Central memory CD8-positive, alpha-beta T cell (primary cell): Measurements from ENCODE around the gene HARS1.
A peak's percentile ranks its signal among the peaks of the same experiment; 100 is the strongest.
"Not testable (repeated sequence)": the region's sequence is repeated elsewhere in the genome, so short reads cannot be mapped to it uniquely, and the experiment has no call there.

Experiments
- ATAC-seq: fragments of 150-1000 bp; cut with Tn5 transposase; replicated peaks from 2 replicates; pipeline ENCODE4 v1.10.0; 2022; ENCODE audit warnings: mild to moderate bottlenecking, moderate FRiP score, moderate number of reproducible peaks; ENCODE audit not compliant: poor library complexity, severe bottlenecking; ENCODE audit errors: extremely low read depth
- DNase-seq, 2 donors: peaks; one replicate each; pipeline ENCODE4 v3.0.0; 2021; ENCODE audit warnings: low spot score in 2 of 2
- H3K27ac Mint-ChIP-seq: one replicate; pipeline ENCODE4 v1.8.0; 2022; ENCODE audit warnings: low read depth, mild to moderate bottlenecking, moderate library complexity, mixed read lengths
- H3K27me3 Mint-ChIP-seq: one replicate; pipeline ENCODE4 v1.8.0; 2022; ENCODE audit warnings: mixed read lengths
- H3K36me3 Mint-ChIP-seq: one replicate; pipeline ENCODE4 v1.8.0; 2022; ENCODE audit warnings: mild to moderate bottlenecking, moderate library complexity, mixed read lengths; ENCODE audit not compliant: insufficient read depth
- H3K4me1 Mint-ChIP-seq: one replicate; pipeline ENCODE4 v1.8.0; 2022; ENCODE audit warnings: mixed read lengths
- H3K4me3 Mint-ChIP-seq: one replicate; pipeline ENCODE4 v1.8.0; 2022; ENCODE audit warnings: mild to moderate bottlenecking, moderate library complexity, mixed read lengths
- H3K9me3 Mint-ChIP-seq: one replicate; pipeline ENCODE4 v1.8.0; 2022; ENCODE audit warnings: mixed read lengths

The HARS1 gene

GRCh38 chr5:140708787-140709186, 17.6 kb upstream of the HARS1 start:
- DNase-seq, H3K9me3 Mint-ChIP-seq, ATAC-seq, H3K27me3 Mint-ChIP-seq: not testable (repeated sequence)
- peak overlapping the region; percentile 100 for H3K4me3 Mint-ChIP-seq
- peaks cover 23% of the 10 kb centered on the region for H3K4me1 Mint-ChIP-seq
- peak overlapping the region; percentile 100 for H3K27ac Mint-ChIP-seq
- peaks cover 51% of the 10 kb centered on the region for H3K36me3 Mint-ChIP-seq

GRCh38 chr5:140707812-140708211, 16.6 kb upstream of the HARS1 start:
- no peak overlapping the region for H3K27ac Mint-ChIP-seq
- peaks cover 23% of the 10 kb centered on the region for H3K4me1 Mint-ChIP-seq
- DNase-seq (no peak), ATAC-seq (no peak)
- peaks cover 59% of the 10 kb centered on the region for H3K36me3 Mint-ChIP-seq
- peaks cover 6% of the 10 kb centered on the region for H3K9me3 Mint-ChIP-seq
- no peak overlapping the region for H3K4me3 Mint-ChIP-seq
- peaks cover 9% of the 10 kb centered on the region for H3K27me3 Mint-ChIP-seq

- ATAC-seq: peak; percentile 97
- Mint-ChIP-seq H3K9me3 (no peaks in the 10 kb centered on the region), H3K36me3 (peaks cover 71% of the 10 kb centered on the region), H3K4me1 (peaks cover 28% of the 10 kb centered on the region), H3K27ac (peak within 1 kb of the TSS; percentile 97), H3K27me3 (no peaks in the 10 kb centered on the region), H3K4me3 (peak within 1 kb of the TSS; percentile 98)
- DNase-seq: peak; percentile 83 to 90
These were observed 9.3 kb upstream of the HARS1 start, which contains the start of gene ZMAT2 for GRCh38 chr5:140700177-140701144. Gene ZMAT2, plus strand, starts transcription at chr5:140700447. Its CDS starts 14 bp downstream, at chr5:140700461.

- Mint-ChIP-seq H3K36me3 (peaks cover 61% of the 10 kb centered on the region), H3K4me3 (no peak overlapping the region), H3K27me3 (no peaks in the 10 kb centered on the region), H3K27ac (peak overlapping the region; percentile 56), H3K9me3 (no peaks in the 10 kb centered on the region), H3K4me1 (peaks cover 32% of the 10 kb centered on the region)
- ATAC-seq (no peak), DNase-seq (no peak)
These were observed 5.8 kb upstream of the HARS1 start for GRCh38 chr5:140696891-140697492.

GRCh38 chr5:140694276-140694675, 3.1 kb upstream of the HARS1 start:
- Mint-ChIP-seq H3K9me3 (no peaks in the 10 kb centered on the region), H3K27ac (no peak overlapping the region), H3K36me3 (peaks cover 56% of the 10 kb centered on the region), H3K4me1 (peaks cover 29% of the 10 kb centered on the region), H3K27me3 (no peaks in the 10 kb centered on the region), H3K4me3 (no peak overlapping the region)
- no peak for DNase-seq
- ATAC-seq: no peak

- no peaks in the 10 kb centered on the region for H3K27me3 Mint-ChIP-seq
- peaks cover 33% of the 10 kb centered on the region for H3K4me1 Mint-ChIP-seq
- peak overlapping the region; percentile 94 for H3K27ac Mint-ChIP-seq
- H3K36me3 Mint-ChIP-seq: peaks cover 43% of the 10 kb centered on the region
- ATAC-seq (no peak), DNase-seq (no peak)
- H3K9me3 Mint-ChIP-seq: no peaks in the 10 kb centered on the region
- H3K4me3 Mint-ChIP-seq: peak overlapping the region; percentile 93
These were observed 716 bp downstream of the HARS1 start for GRCh38 chr5:140690376-140690932.

GRCh38 chr5:140678993-140679392, 12.2 kb downstream of the HARS1 start:
- Mint-ChIP-seq H3K36me3 (peaks cover 26% of the 10 kb centered on the region), H3K27ac (no peak overlapping the region), H3K9me3 (no peaks in the 10 kb centered on the region), H3K27me3 (no peaks in the 10 kb centered on the region), H3K4me1 (no peaks in the 10 kb centered on the region), H3K4me3 (no peak overlapping the region)
- DNase-seq: no peak
- no peak for ATAC-seq

- no peak overlapping the region for H3K27ac Mint-ChIP-seq
- H3K36me3 Mint-ChIP-seq: peaks cover 31% of the 10 kb centered on the region
- H3K27me3 Mint-ChIP-seq: no peaks in the 10 kb centered on the region
- no peak for ATAC-seq
- no peak overlapping the region for H3K4me3 Mint-ChIP-seq
- no peak for DNase-seq
- H3K9me3 Mint-ChIP-seq: no peaks in the 10 kb centered on the region
- no peaks in the 10 kb centered on the region for H3K4me1 Mint-ChIP-seq
These were observed 13.2 kb downstream of the HARS1 start for GRCh38 chr5:140677947-140678346.

- peaks cover 33% of the 10 kb centered on the region for H3K36me3 Mint-ChIP-seq
- DNase-seq (no peak), ATAC-seq (no peak)
- no peaks in the 10 kb centered on the region for H3K9me3 Mint-ChIP-seq
- no peaks in the 10 kb centered on the region for H3K27me3 Mint-ChIP-seq
- no peak overlapping the region for H3K27ac Mint-ChIP-seq
- no peak overlapping the region for H3K4me3 Mint-ChIP-seq
- H3K4me1 Mint-ChIP-seq: no peaks in the 10 kb centered on the region
These were observed 16.5 kb downstream of the HARS1 start for GRCh38 chr5:140674629-140675028.

GRCh38 chr5:140674211-140674610, 17.0 kb downstream of the HARS1 start:
- no peak overlapping the region for H3K27ac Mint-ChIP-seq

GRCh38 chr5:140673187-140673976, 17.8 kb downstream of the HARS1 start, which contains the start of gene DND1:
Gene DND1, minus strand, starts transcription at chr5:140673576. Its CDS starts 34 bp downstream, at chr5:140673542.
- Mint-ChIP-seq H3K4me3 (no peak within 1 kb of the TSS), H3K27ac (no peak within 1 kb of the TSS), H3K36me3 (peaks cover 35% of the 10 kb centered on the region), H3K9me3 (no peaks in the 10 kb centered on the region), H3K4me1 (no peaks in the 10 kb centered on the region), H3K27me3 (no peaks in the 10 kb centered on the region)
- DNase-seq: no peak
- no peak for ATAC-seq

More at GRCh38 chr5:140674211-140674610, 17.0 kb downstream of the HARS1 start:
- DNase-seq: no peak
- peaks cover 34% of the 10 kb centered on the region for H3K36me3 Mint-ChIP-seq
- no peak for ATAC-seq
- H3K4me3 Mint-ChIP-seq: no peak overlapping the region
- no peaks in the 10 kb centered on the region for H3K9me3 Mint-ChIP-seq
- H3K4me1 Mint-ChIP-seq: no peaks in the 10 kb centered on the region
- H3K27me3 Mint-ChIP-seq: no peaks in the 10 kb centered on the region
